GM10847 (cell line): ENCODE results near the gene CNPY1.

Experiments
- POLR2A ChIP-seq: IDR thresholded peaks from 2 replicates; pipeline ENCODE4 v1.6.1; 2011; ENCODE audit not compliant: insufficient read length; ENCODE audit errors: extremely low read depth

The CNPY1 gene

DNA sequence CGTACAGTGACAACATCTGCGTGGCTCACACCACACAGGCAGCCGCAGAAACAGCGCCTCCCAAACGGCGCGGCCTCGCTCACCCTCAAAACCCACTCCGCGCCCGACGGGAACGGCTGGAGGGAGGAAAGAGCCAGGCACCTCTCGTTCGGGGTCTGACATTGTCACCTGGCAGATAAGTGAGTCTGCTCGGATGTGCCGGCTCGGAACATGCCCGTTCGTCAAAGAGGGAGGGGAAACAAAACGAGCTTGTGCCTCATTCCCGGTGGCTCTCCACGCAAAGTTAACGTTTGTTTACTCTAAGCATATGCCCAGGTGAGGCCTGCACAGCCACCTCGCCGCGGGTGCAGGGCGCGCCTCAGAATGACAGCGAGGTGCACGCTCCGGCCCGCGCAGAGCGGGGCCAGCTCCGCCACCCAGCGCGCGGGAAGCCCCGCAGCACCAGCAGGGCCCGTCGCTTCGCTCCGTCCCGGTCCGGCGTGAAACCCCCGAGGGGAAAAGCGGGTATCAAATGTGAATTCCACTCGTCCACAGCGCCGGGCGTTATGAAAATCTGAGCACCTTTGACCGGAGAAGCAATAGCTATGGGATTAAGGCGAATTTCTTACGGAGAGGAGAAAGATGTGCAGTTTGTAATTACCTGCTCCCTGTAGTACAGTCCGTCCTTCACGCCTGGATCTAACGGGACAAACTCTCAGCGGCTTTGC, 13.1 kb downstream of the CNPY1 start:
- no peak for TF ChIP-seq POLR2A

DNA sequence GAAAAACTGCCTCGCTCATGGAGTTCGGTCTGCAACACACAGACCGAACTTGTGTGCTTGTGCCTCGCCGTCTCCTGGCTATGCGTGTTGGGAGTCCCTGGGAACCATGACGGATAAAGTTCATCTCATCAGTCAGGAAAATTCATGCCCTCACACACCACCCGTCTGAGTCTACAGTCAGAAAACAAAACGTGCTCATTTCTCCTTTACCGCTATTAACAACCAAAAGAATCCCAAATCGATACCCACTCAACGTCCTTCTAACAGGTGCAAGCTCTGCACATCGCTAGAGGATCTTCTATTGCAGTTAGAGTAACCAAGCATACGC, 13.6 kb downstream of the CNPY1 start:
- no peak for TF ChIP-seq POLR2A

DNA sequence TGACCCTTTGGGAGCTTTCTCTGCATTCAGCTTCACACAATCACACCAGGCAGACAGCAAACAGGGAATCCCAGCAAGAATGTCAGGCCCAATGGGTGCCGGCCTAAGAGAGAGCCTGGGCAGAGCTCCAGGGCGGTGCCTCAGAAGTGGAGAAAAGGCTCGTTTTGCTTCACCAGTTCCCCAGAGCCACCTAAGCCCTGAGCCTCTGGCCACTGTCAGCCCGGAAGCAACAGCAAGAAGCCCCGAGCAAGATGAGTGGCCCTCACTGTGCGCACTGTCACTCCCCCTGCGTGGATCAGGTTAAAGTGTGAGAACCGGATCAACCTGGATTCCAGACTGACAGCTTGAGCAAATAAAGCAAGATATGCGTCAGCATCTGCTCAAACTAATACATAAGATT, 14.7 kb downstream of the CNPY1 start:
- no peak for TF ChIP-seq POLR2A

DNA sequence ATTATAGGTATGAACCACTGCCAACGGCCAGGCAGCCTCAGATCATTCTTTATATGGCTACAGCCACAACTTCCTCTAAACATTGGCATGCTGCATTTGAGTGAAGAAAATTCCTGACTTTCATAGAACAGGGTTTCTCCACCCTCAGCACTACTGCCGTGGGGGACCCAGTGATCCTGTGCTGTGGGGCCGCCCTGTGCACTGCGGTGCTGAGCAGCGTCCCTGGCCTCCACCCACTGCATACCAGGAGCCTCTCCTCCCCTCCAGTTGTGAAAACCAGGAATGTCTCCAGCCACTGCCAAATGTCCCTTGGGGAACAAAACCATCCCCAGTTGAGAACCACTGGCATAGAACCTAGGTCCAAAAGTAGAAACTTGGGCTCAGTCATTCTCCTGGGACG, 15.8 kb downstream of the CNPY1 start:
- TF ChIP-seq POLR2A, result no peak

DNA sequence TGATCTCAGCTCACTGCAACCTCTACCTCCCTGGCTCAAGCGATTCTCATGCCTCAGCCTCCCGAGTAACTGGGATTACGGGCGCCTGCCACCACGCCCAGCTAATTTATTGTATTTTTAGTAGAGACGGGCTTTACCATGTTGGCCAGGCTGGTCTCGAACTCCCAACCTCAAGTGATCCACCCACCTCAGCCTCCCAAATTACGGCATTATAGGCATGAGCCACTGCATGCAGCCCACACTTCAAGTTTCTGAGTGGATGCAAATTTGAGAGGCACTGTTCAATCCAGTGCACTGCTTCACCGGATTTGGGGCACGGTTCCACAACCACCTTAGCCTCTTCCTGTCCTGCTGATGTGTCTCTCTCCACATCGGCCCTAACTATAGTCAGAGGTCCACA, 16.5 kb downstream of the CNPY1 start:
- no peak for TF ChIP-seq POLR2A

DNA sequence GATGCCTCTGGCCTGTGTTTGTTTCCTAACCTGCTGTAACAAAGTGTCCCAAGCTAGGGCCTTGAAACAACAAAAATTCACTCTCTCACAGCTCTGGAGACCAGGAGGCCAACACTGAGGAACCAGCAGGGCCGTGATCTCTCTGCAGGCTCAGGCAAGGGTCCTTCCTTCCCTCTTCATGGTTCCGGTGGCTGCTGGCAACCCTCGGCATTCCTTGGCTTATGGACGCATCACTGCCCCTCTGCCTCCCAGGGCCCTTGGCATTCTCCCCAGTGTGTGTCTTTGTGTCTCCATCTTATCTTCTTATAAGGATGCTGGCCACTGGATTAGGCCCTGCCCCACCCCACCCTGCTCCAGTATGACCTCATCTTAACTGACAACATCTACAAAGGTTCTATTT, 17.0 kb downstream of the CNPY1 start:
- TF ChIP-seq POLR2A, result no peak

DNA sequence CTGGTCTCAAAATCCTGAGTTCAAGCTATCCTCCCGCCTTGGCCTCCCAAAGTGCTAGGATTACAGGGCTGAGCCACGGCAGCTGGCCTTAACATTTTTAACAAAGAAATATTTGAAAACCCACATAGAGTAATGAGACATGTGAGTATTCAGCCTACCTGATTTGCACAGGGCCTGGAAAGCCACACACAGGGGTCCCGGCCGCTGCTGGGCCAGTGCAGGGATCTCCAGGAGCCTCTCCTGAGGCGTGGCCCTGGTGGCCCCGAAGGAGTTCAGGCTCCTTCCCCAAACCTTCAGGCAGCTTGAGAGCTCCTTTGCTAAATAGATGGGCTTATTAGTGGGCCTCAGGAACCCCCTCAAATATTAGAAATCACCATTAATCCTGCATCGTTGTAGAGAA, 18.7 kb downstream of the CNPY1 start:
- TF ChIP-seq POLR2A, result no peak

DNA sequence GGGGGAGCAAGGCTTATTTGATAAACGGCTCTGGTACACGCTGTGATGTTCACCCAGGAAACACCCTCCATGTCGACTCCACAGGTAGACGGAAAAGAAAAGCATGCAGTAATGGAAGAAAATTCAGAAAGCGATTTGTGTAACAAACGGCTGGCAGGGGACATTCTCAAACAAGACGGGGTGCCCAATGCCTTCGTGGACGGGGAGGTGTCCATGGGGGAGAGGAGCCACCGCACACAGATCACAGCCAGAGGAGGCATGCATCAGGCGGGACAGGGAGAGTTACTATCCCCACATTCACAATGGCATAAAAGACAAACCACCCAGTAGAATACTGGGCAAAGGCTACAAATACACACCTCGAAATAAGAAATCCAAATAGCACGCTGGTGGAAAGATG, 20.1 kb downstream of the CNPY1 start:
- TF ChIP-seq POLR2A, result no peak

DNA sequence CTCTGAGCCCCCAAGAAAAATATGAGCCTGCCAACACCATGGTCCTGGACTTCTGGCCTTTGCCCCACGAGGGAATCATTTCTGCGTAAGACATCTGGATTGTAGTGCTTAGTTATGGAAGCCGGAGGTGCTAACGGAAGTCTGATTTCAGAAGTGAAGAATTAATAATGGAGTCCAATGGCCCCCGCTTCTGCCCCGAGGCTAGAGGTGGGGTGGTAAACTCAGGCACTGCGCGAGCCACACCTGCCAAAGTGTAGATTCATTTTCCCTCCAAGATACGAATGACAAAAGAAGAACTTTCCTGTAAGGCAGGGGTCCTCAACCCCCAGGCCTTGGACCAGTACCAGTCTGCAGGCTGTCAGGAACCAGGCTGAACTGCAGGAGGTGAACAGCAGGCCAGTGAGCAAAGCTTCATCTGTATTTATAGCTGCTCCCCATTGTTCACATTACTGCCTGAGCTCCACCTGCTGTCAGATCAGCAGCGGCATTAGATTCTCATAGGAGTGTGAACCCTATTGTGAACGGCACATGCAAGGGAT, 22.3 kb downstream of the CNPY1 start:
- no peak for TF ChIP-seq POLR2A

DNA sequence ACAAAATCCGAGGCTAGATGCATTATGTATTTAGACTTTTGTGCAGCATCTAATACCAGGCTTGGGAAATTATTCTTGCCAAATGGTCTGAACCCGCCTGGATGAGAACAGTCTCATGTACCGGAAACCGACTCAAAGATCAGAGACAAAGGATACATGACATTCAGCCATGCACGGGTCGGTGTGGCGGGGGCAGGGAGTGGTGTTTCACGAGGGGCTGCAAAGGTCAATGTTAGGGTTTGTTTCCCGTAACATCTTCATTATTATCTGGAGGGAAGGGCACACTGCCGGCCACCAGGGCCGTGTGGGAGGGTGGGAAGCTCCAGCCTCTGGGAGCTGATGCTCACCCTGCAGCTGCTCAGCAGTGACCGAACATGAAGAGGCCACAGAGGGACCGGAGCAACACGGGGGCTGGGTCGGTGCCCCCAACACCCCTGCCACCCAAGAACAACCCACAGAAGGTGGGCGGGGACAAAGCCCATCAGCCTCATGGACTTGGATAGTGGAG, 23.1 kb downstream of the CNPY1 start:
- TF ChIP-seq POLR2A, result no peak

DNA sequence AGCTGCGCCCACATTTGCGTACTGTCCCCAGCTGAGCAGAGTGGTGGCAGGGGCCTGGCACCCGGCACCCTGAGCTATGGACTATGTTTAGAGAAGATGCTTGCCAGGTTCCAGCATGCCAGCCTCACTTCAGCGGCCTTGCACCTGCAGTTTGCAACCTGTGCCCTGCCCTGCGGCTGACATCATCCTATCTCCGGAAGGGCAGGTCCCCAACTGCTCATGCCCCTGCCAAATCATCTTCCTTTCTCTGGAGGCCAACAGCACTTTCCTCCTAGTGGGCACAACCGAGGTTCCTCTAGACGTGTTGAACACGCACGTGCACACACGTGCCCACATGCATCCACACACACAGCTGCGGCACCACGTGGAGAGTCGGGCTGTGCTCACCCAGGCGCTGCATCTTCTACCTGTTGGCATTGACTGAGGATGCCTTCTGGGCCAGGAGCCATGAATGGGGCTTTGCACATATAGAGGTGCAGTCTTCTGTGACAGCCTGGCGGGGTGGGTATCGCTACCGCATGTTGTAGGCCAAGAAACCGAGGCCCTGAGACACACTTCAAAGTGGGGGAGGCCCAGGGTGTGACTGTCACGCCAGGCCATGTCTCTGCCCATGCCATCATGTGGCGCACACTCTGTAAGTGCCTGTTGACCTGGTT, 24.5 kb downstream of the CNPY1 start:
- TF ChIP-seq POLR2A, result no peak

DNA sequence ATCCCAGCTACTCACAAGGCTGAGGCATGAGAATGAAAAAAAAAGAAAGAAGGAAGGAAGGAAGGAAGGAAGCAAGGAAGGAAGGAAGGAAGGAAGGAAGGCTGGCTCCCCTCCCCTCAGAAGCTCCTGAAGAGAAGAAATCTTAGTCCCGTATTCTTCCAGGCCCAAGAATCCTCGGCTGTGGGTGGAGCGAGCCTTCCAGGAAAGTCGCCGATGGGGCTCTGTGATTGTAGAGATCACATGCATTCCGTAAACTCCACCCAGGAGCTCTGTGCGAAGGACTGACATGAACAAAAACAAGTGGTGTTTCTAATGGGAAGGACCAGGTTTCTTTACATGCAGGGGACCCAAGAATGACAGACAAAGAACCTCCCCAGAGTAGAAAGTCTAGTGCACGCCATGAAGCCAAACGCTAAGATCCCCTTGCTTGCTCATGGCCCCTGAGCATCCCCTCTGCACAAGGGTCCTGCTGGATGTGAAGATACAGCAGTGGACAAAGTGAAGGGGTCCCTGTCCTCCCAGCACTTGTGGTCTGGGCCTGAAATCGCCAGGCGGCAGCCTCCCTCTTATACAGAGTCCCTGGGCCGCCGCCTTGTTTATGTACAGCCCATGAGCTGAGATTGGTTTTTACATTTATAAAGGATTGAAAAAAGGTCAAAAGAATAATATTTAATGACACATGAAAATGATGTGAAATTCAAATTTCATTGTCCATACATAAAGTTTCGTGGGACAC, 25.2 kb downstream of the CNPY1 start:
- TF ChIP-seq POLR2A, result no peak

DNA sequence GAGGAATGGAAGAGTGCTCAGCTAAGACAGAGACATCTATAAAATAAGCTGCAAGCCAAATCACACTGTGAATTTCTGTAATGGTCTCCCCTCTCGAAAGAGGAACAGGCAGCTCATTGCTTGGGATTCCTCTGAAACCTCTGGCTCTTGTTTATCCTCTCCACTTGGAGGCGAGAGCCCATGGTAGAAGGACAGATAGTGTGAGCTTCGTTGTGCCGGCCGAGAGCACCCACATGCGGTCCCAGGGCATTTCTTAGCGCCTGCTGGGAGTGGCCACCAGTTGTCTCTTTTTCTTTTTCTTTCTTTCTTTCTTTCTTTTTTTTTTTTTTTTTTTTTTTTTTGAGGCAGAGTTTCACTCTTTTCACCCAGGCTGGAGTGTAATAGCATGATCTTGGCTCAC, 26.2 kb downstream of the CNPY1 start:
- TF ChIP-seq POLR2A, result no peak

DNA sequence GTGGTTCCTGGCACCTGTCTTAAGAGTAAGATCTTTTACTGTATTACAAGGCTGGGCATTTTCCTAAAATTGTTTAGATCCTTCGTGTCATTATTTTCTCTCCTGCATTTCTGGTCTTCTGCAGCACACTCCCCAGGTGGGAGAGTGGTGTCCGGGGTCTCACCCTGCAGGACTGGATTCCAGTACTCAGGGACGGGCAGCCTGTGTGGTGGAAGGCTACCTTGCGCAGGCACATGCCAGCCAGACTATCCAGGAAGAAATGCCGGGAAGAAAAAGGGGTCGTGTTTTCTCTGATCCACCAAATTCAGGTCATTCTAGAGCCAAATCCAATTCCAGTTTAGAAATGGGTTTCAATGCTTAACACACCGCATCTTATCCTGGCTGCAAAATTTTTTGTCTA, 27.7 kb downstream of the CNPY1 start:
- TF ChIP-seq POLR2A, result no peak

DNA sequence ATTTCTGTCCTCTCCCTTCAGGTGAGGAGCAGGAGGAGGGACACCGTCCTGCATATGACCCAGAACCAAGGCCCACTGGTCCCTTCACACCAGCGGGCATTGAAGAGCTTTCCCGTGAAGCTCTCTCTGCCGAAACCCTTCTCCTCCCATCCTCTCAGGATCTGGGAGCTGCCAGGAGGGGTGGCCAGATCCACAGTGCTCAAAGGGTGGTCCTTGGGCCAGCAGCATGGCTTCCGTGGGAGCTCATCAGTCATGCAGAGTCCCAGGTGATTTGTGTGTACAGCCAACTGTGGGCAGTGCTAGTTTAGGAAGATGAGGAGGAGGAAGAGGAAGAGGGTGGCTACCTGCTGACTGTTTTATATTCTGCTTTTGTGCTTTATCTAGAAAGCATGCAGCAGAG, 28.4 kb downstream of the CNPY1 start:
- no peak for TF ChIP-seq POLR2A

DNA sequence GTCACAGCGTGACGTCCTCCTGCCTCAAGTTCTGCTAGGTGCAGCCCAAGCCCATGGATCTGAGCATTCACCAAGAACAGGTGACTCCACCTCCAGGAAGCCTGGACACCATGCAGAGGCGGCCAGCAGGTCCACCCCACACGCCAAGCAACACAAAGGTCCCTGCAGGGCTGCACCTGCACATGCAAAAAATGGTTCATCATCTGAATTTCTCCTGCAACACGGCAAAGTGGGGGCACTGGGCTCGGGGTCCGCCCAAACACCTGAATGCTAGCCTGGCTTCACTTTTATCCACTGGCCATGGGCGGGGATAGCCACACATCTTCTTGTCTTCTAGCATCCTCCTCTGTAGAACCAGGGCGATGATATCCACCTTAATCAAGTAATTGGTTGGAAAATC, 28.9 kb downstream of the CNPY1 start:
- no peak for TF ChIP-seq POLR2A

DNA sequence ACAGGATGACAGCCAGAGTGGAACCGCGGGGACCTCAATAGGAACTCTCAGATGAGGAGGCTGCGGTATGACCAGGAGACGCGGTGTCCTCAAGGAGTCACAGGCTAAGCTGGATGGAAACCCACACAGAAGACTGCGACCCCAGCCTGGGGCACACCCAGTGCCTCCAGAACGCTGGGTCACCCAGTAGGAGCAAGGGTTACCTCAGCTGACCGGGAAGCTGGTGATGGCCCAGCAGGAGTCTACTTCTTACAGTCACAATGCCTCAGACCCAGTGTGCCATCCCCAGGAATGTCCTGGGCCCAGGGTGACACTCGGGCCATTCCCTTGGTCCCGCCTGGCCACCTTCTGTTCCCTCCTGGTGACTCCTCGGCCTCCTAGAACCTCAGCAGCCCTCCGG, 29.9 kb downstream of the CNPY1 start:
- no peak for TF ChIP-seq POLR2A

DNA sequence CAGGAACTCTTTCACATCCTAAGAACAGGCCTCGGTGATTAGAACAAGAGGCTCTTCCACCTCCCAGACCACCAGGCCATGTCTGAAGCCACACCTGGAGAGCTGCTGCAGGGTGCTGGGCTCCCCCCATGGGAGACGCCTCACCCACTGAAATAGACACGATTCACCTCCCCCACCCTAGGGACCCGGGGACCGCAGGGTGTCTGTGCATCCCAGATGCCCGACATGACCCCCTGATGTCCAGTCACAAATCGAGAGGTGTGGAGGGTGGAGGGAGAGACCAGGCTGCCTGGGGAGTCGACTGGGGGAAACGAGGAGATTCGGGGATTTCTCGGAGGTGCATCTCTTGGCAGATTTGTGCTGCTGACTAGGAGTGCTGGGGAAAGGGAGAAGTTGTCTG, 31.0 kb downstream of the CNPY1 start:
- TF ChIP-seq POLR2A, result no peak
